OCI-LY1 (cell line): Measurements from ENCODE around the gene PSD2.

ENCODE experiments used
- EZH2 ChIP-seq: fragments of 200-600 bp; sonication (generic), shearing (Covaris generic); IDR thresholded peaks from 2 replicates; pipeline ENCODE4 v1.8.0; 2017; ENCODE audit warnings: borderline replicate concordance, mixed run types, mild to moderate bottlenecking, antibody characterized with exemption, low read length, moderate library complexity, mixed read lengths
- TF ChIP-seq, protein P1 (sequence below): fragments of 200-600 bp; sonication (generic), shearing (Covaris generic); IDR thresholded peaks from 2 replicates; pipeline ENCODE4 v1.5.1; 2017; ENCODE audit warnings: mild to moderate bottlenecking, antibody characterized with exemption, low read length, moderate library complexity, mixed read lengths

DNA sequence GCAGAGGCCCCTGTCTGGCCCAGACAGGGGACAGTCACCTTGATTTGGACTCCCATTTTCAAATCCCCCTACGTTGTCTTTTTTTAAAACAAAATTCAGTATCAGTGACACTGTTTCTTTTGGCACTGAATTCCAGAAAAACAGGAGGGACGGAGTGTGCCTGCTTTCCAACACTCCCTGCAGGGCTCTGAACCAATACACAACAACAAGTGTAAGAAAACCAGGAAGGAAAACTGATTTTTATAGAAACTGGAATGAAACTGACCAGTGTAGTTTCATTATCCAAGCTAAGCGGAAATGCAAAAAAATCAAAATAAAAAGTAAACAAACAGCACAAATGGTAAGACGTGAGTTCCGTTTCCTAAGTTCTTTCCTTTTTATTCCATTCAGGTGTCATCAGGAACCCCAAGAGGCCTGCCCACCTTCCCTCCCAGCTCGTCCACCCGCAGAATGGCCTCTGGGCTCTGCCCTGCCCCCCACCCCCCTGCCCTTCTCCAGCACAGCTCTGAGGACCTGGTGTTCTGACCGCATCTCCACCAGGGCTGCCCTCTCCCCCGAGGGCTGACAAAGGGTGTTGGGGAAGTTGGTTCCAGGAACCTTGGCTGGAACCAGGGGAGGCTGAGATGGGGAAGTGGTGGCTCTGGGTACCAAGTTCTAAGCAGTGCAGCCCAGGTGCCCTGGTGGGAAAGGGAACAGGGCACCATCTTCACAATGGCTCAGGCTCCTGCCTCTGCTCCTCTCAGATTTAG, 73.6 kb downstream of the PSD2 start:
- TF ChIP-seq, protein P1, sequence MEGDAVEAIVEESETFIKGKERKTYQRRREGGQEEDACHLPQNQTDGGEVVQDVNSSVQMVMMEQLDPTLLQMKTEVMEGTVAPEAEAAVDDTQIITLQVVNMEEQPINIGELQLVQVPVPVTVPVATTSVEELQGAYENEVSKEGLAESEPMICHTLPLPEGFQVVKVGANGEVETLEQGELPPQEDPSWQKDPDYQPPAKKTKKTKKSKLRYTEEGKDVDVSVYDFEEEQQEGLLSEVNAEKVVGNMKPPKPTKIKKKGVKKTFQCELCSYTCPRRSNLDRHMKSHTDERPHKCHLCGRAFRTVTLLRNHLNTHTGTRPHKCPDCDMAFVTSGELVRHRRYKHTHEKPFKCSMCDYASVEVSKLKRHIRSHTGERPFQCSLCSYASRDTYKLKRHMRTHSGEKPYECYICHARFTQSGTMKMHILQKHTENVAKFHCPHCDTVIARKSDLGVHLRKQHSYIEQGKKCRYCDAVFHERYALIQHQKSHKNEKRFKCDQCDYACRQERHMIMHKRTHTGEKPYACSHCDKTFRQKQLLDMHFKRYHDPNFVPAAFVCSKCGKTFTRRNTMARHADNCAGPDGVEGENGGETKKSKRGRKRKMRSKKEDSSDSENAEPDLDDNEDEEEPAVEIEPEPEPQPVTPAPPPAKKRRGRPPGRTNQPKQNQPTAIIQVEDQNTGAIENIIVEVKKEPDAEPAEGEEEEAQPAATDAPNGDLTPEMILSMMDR: no peak
- no peak for TF ChIP-seq EZH2
